ENCODE measurements around the gene MANEAL. TPM values are rescaled to one million over a fixed set of nuclear protein-coding genes. Genes with fewer than 3 reads are reported as not detected.

The MANEAL gene, protein sequence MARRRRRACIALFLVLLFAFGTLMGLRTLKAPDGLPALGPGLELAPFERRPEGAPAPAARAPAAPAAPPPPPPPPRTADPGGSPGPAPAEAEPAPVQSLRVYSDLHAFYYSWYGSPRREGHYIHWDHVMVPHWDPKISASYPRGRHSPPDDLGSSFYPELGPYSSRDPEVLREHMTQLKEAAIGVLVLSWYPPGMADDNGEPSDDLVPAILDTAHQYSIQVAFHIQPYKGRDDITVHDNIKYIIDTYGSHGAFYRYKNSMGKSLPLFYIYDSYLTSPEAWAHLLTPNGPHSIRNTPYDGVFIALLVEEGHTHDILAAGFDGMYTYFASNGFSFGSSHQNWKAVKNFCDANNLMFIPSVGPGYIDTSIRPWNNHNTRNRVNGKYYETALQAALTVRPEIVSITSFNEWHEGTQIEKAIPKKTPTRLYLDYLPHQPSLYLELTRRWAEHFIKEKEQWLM
- total RNA-seq, result 0.20 and 0.81 TPM in 2 replicates

DNA sequence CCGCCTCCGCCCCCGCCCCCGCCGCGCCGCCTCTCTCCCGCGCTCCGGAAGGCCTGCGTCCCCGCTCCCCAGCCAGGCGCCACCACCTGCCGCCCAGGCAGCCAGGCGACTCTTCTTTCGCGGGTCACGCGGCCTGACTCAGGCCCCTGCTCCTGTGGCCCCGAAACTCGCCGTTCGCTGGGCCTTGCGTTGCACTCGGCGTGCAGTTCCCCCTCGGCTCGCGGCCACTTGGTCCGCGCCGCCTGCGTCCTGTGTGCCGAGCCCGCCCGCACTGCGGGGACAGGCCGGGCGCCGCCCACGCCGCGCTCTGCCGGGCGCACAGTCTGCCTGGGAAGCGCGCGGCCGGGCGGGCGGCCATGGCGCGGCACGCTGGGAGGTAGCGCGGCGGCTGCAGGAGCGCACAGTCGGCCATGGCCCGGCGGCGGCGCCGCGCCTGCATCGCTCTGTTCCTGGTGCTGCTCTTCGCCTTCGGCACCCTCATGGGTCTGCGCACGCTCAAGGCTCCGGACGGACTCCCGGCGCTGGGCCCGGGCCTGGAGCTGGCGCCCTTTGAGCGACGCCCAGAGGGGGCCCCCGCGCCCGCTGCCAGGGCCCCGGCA, at the start of gene MANEAL:
Gene MANEAL, plus strand, starts transcription at position 75 of the 599 bp plus-strand sequence. Its CDS starts 336 bp downstream, at position 411.

DNA sequence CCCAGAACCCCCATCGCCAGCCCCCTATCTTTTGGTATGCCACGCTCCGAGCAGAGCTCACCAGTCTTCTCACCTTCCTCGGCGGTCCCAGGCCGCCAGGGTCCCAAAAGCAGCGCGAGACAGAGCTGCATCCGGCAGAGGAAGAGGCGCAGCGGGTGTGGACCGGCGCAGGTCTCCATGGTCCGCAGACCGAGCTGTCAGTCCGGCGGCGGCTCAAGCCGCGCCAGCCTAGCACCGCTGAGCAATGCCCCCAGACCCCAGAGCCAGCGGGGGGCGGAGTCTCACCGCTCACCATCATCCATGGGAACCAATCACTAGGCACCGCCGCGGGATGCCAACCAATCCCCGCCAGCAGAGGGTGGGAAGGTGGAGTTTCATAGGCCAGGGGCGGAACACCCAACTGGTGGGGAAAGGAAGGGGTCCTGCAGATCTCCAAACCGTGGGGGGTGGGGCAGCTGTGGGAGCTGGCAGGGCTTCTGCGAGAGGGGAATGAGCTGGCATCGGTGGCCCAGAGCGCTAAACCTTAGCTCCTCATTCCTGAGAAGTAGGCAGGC, 28.7 kb upstream of the MANEAL start, which contains the start of gene EPHA10:
Gene EPHA10, minus strand, starts transcription at position 233 of the 554 bp plus-strand sequence. Its CDS starts 54 bp downstream, at position 179.

DNA sequence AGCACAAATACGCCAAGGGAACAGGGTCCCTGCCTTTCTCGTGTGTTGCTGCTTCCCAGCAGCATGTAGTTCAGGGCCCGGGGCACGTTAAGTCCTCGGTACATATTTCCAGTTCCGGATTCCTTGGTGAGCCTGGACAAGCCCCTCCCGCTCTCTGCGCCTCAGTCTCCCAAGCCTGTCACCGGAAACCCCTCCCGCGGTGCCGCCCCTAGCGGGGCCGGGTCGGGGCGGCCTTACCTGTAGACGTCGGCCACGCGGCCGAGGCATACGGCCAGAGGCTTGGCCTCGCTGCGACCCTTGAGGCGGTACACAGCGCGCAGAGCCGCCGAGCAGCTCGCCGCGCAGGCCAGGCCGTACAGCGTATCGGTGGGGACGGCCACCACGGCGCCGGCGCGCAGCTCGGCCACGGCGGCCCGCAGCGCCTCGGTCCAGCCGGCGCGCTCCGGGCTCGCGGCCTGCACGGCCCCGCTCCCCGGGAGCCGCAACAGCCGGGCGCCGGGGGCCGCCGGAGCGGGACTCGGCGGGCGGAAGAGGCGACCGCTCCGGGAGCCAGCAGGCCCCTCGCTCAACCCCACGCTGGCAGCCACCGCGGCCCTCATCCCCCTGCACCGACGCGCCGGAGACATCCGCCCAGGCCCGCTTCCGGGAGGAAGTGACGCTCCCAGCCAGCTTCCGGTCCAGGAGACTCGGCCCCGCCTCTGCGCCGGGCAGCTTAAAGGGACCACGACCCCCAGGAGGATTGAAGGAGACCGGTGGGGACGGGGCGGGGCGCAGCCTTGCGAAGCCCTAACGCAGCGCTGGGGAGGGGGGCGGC, 14.1 kb downstream of the MANEAL start, which contains the start of the genes C1orf122 and YRDC:
Gene C1orf122, plus strand, starts transcription at position 236 of the 814 bp plus-strand sequence. CDS start 615 bp downstream, outside the sequence.
Gene YRDC, minus strand, starts transcription at position 654 of the 814 bp plus-strand sequence. Its CDS starts 28 bp downstream, at position 626.

Other genes starting within 250 kb of the MANEAL start
- gene SNIP1, start 239.6 kb upstream of the MANEAL start, total RNA-seq, result 7.1 and 12.2 TPM in 2 replicates
- gene DNALI1, start 236.9 kb upstream of the MANEAL start, total RNA-seq, result 3.6 and 4.5 TPM in 2 replicates
- 25.5 and 27.1 TPM in 2 replicates for gene GNL2, start 197.9 kb upstream of the MANEAL start, total RNA-seq
- 0.06 TPM in 1 of 2 replicates, not detected in the other for gene RSPO1, start 159.0 kb upstream of the MANEAL start, total RNA-seq
- gene CDCA8, start 101.3 kb upstream of the MANEAL start, total RNA-seq, result 0.87 and 2.1 TPM in 2 replicates
- gene EPHA10, start 28.7 kb upstream of the MANEAL start, total RNA-seq, result not detected in 2 replicates
- gene C1orf122, start 13.9 kb downstream of the MANEAL start, total RNA-seq, result 75.5 and 169 TPM in 2 replicates
- 9.2 and 11.4 TPM in 2 replicates for gene YRDC, start 14.4 kb downstream of the MANEAL start, total RNA-seq
- gene MTF1, start 65.7 kb downstream of the MANEAL start, total RNA-seq, result 4.6 and 5.0 TPM in 2 replicates
- gene INPP5B, start 153.2 kb downstream of the MANEAL start, total RNA-seq, result 14.6 and 15.2 TPM in 2 replicates
- 37.8 and 40.3 TPM in 2 replicates for gene SF3A3, start 196.2 kb downstream of the MANEAL start, total RNA-seq
- gene FHL3, start 211.7 kb downstream of the MANEAL start, total RNA-seq, result 26.2 and 44.6 TPM in 2 replicates
- 28.2 and 50.9 TPM in 2 replicates for gene UTP11, start 218.9 kb downstream of the MANEAL start, total RNA-seq

Data from cardiac ventricle fibroblast (primary cell).